Stimulated activated naive CD8-positive, alpha-beta T cell treated with anti-CD3 and anti-CD28 coated beads, Interleukin-15, Interleukin-2, amounts not matched to agents 100 ng/mL and 50 ng/mL, for 24 hours (primary cell): ENCODE data around the gene CARD9.

Experiments used
- H3K27ac Mint-ChIP-seq: one replicate; pipeline ENCODE4 v1.8.0; 2021; ENCODE audit warnings: mild to moderate bottlenecking, mixed read lengths
- H3K27me3 Mint-ChIP-seq: one replicate; pipeline ENCODE4 v1.8.0; 2021; ENCODE audit warnings: mixed read lengths
- H3K36me3 Mint-ChIP-seq: one replicate; pipeline ENCODE4 v1.8.0; 2021; ENCODE audit warnings: low read depth, mixed read lengths
- H3K4me1 Mint-ChIP-seq: one replicate; pipeline ENCODE4 v1.8.0; 2021; ENCODE audit warnings: low read depth, mixed read lengths
- H3K4me3 Mint-ChIP-seq: one replicate; pipeline ENCODE4 v1.8.0; 2021; ENCODE audit warnings: mild to moderate bottlenecking, mixed read lengths
- H3K9me3 Mint-ChIP-seq: one replicate; pipeline ENCODE4 v1.8.0; 2021; ENCODE audit warnings: mixed read lengths

The CARD9 gene

DNA sequence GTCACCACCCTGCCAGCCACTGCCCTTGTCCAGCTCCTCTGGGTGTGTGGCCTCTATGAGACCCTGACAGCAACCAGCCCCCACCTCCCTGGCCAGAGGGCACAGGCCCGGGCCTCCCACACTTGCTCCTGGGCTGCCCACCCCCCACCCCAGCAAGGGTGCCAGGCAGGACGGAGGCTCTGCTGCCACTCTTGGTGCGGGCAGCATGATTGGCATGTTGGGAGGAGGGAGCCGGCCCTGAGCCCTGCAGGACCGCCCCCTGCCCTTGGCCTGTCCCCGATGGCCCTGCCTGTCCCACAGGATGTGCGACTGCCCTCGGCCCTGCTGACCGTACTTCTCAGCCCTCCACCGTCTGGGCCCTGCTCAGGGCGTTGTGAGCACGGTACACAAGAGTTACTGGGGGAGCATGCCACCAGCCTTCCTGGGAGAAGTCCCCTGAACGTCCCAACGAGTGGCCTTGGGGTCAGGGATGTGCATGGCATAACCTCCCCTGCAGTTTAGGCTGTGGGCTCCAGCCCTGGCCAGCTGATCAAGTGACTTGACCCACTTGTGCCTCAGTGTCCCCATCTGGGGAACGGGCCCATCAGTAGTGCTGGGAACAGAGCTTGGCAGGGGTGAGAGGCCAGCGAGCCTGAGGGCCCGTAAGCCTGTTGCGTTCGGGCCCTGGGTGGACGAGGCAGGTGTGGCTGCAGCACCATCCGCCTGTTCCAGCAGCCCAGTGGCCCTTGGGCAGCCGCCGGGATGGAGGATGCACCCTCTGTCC is 30.2 kb downstream of the CARD9 start:
- no peaks in the 10 kb centered on the region for H3K4me1 Mint-ChIP-seq
- no peak overlapping the region for H3K4me3 Mint-ChIP-seq
- H3K9me3 Mint-ChIP-seq: no peaks in the 10 kb centered on the region
- H3K27me3 Mint-ChIP-seq: no peaks in the 10 kb centered on the region
- H3K27ac Mint-ChIP-seq: no peak overlapping the region
- H3K36me3 Mint-ChIP-seq: no peaks in the 10 kb centered on the region

DNA sequence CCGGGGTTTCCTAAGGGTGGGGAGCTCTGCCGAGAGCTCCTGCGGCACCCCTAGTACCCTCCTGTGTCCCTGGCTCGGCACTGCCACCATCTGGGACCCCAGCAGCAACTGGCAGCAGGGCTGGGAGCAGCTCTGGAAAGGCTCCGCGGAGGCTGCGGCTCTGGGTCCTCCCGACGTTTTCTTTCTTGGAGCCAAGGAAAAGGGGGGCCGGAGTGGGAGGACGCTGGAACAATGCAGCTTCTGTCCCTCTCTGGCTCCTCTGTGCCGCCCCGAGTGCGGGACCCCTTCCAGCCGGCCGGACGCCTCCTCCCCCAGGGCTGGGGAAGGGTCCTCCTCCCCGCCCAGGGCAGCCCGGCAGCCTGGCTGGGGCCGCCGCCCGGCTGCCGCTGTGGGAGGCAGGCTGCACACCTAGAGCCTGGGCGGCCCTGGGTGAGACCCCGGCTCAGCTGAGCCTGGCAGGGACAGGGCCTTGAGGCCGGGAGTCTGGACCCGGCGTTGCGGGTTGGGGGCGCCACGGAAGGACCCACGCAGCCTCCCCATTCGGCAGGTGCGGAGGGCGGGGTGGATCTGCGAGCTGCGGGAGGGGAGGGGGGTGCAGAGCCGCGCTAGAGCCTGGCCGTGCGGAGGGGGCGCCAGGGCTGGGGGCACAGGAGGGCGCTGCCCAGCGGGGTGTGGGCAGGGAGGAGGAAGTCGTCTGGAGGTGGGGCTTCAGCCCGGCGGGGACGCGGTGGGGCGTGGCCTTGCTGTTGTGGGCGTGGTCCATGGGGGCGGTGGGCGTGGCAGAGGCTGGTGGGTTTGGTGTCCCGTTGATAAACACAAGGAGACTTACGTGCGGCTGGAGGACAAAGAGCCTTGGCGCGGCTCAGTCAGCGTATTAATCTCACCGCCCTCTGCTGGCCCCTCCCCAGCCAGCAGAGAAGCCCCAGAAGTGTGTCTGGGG is 31.0 kb downstream of the CARD9 start:
- Mint-ChIP-seq H3K9me3 (no peaks in the 10 kb centered on the region), H3K4me3 (no peak overlapping the region), H3K36me3 (no peaks in the 10 kb centered on the region), H3K27me3 (no peaks in the 10 kb centered on the region), H3K4me1 (no peaks in the 10 kb centered on the region), H3K27ac (no peak overlapping the region)

DNA sequence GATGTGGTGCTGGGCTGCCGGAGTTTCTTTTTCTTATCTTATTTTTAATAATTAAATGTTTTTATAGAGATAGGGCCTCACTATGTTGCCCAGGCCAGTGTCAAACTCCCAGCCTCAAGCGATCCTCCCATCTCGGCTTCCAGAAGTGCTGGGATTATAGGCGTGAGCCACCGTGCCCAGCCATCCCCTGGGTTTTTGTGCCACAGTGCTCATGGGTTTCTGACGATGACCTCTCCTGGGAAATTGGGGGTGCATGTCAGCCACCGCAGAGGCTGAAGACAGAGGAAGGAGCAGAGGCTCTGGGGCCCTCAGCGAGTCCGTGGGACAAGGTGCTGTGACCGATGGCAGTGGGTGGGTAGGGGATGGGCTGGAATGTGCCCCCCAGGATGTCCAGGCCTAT is 31.7 kb downstream of the CARD9 start:
- Mint-ChIP-seq H3K4me3 (no peak overlapping the region), H3K36me3 (no peaks in the 10 kb centered on the region), H3K9me3 (no peaks in the 10 kb centered on the region), H3K27me3 (no peaks in the 10 kb centered on the region), H3K27ac (no peak overlapping the region), H3K4me1 (no peaks in the 10 kb centered on the region)

DNA sequence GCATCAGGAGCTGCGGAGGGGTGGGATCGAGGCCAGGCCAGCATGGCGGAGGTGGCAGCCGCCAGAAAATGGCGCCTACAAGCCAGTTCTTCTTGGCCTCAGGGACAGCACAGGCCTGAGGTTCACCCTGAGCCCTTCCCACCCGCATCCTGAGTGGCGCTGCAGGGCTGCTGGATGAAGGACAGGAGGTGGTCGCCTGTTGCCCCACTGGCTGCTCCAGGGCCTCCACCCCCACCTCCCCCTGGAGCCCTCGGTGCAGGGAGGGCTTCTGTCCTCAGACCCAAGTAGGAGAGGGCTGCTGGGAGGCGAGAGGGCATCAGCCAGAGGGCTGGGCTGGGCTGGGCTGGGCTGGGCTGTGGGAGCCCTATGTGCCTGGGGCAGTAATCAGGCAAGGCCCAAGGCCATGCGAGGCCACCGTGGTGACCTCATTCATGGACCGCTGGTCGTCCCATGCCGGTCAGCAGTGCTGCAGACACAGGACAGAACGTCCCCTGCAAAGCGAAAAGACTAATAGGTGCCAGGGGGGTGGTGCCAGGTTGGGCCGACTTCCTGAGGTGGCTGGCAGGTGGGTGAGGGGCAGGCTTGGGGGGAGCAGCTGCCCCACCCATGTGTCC is 32.3 kb downstream of the CARD9 start:
- no peaks in the 10 kb centered on the region for H3K36me3 Mint-ChIP-seq
- H3K27me3 Mint-ChIP-seq: no peaks in the 10 kb centered on the region
- H3K9me3 Mint-ChIP-seq: no peaks in the 10 kb centered on the region
- H3K4me3 Mint-ChIP-seq: no peak overlapping the region
- no peaks in the 10 kb centered on the region for H3K4me1 Mint-ChIP-seq
- no peak overlapping the region for H3K27ac Mint-ChIP-seq

DNA sequence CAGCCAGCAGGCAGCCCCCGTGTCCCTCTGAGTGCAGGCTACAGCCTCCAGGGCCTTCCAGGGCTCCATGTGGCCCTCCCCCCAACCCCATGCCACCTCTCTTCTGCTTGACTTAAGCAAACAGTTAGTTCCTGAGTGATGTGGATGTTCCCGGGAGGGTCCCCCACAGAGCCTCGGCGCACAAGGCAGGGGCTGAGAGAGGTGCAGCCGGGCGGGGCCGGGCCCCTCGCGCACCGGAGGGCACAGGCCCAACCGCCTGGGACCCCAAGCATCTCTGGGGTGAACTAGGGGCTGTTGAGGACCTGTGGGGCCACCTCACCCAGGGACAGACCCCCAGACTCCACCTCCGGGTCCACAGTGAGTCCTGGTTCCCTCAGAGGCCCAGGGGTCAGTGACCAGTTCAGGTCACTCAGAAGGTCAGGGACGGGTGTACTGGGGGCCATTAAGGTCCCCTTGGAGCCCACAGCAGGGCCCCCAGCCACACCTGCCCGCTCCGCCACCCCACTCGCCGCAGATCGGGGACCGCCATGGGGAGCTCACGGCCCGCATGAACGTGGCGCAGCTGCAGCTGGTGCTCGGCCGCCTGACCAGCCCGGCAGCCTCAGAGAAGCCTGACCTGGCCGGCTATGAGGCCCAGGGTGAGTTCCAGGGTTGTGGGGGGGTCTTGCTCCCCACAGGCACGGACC is 33.0 kb downstream of the CARD9 start:
- no peaks in the 10 kb centered on the region for H3K36me3 Mint-ChIP-seq
- H3K9me3 Mint-ChIP-seq: no peaks in the 10 kb centered on the region
- no peak overlapping the region for H3K4me3 Mint-ChIP-seq
- H3K27ac Mint-ChIP-seq: no peak overlapping the region
- H3K27me3 Mint-ChIP-seq: no peaks in the 10 kb centered on the region
- H3K4me1 Mint-ChIP-seq: no peaks in the 10 kb centered on the region

DNA sequence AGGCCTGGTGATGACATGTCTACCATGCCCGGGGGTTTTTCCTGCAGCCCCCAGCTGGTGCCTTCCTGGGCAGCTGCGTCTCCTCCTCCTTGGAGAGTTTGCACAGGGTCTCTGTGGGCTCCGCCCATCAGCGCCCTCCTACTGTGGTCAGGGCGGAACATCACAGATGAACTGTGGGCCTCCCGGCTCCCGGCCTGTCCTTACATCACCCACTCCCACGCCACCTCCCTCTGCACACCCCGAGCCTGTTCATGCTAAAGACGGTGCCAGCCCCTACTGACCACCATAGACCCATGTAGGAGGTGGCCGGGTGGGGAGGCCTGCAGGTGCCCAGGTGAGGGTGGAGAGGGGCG is 33.5 kb downstream of the CARD9 start:
- no peaks in the 10 kb centered on the region for H3K9me3 Mint-ChIP-seq
- H3K27me3 Mint-ChIP-seq: no peaks in the 10 kb centered on the region
- no peaks in the 10 kb centered on the region for H3K4me1 Mint-ChIP-seq
- no peak overlapping the region for H3K4me3 Mint-ChIP-seq
- no peaks in the 10 kb centered on the region for H3K36me3 Mint-ChIP-seq
- no peak overlapping the region for H3K27ac Mint-ChIP-seq

DNA sequence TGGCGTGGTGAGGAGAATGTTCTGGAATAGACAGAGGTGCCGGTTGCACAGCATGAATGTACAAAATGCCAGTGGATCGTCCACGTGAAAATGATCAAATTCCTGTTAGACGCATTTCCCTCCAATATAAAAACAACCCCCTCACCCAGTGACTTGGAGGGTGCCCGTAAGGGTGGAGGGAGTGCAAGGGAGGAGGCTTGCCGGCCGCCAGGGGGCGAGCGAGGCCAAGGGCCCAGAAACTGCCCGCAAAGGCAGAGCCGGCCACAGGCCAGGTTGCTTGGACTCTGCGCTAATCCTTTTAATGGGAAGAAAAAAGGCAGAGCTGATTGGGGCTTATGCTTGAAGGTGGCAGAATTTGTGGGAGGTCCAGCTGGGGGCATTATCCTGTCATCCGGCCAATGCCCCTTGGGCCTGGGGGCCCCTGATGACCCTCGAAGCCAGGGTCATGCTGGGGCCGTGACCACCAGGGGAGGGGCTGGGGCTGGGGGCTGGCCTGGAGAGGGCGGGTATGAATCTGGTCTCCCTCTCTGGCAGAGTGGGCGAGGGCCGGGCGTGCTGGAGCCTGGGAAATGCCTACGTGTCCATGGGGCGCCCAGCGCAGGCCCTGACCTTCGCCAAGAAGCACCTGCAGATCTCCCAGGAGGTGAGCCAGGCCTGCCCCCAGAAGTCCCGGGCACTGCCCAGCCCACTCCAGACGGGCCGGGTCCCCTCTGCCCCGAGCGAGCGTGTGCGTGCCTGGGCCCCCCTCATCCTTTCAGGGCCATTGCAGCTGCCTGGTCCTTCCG is 34.1 kb downstream of the CARD9 start:
- Mint-ChIP-seq H3K27me3 (no peaks in the 10 kb centered on the region), H3K4me3 (no peak overlapping the region), H3K9me3 (no peaks in the 10 kb centered on the region), H3K4me1 (no peaks in the 10 kb centered on the region), H3K27ac (no peak overlapping the region), H3K36me3 (no peaks in the 10 kb centered on the region)

DNA sequence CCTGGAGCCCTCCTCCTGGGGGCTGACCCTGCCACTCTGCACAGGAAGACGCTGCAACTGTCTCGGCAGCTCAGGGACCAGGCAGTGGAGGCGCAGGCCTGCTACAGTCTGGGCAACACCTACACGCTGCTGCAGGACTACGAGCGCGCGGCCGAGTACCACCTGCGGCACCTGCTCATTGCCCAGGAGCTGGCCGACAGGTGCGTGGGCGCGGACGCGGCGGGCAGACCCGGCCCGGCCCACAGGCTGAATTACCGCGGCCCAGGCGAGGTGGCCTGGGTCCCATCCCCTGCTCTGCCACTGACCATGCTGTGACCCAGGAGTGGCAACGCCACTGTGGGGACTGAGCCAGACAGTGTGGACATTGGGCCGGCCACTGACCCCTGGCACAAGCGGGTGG is 35.0 kb downstream of the CARD9 start:
- Mint-ChIP-seq H3K4me3 (no peak overlapping the region), H3K27me3 (no peaks in the 10 kb centered on the region), H3K9me3 (no peaks in the 10 kb centered on the region), H3K36me3 (no peaks in the 10 kb centered on the region), H3K4me1 (no peaks in the 10 kb centered on the region), H3K27ac (no peak overlapping the region)

DNA sequence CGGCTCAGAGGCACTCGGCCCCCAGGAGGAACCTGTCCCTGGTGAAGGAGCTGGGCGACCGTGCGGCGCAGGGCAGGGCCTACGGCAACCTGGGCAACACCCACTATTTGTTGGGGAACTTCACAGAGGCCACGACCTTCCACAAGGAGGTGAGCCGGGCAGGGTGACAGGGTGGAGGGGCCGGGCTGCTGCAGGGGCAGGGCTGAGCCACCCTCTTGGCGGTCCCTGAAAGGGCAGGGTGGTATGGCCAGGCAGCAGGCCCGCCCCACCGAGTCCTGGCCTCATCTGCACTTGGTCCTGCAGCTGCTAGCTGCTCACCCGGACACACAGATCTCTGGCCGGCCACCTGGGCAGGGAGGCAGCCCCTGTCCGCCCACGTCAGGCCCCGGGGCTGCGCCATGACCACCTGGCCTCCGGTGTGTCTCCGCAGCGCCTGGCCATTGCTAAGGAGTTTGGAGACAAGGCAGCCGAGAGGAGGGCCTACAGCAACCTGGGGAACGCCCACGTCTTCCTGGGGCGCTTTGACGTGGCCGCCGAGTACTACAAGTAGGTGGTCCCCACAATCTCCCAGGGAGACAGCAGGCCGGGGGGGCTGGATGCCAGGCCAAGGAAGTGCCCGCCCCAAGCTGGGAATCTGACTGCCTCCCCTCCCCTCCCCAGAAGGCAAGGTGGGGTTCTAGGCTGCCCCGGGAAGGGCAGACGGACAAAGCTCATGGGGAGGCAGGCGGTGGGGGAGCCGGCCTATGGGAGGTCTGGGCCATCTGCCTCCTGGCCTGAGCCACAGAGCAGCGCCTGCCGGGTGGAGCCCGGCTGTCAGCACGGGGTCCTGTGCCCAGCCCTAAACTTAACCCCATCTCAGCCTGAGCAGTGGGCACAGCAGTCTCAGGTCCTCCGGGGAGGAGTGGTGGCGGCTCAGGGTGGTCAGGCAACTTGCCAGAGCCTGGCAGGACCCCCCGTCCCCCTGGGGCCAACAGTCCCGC is 35.8 kb downstream of the CARD9 start:
- H3K36me3 Mint-ChIP-seq: no peaks in the 10 kb centered on the region
- no peaks in the 10 kb centered on the region for H3K27me3 Mint-ChIP-seq
- no peak overlapping the region for H3K27ac Mint-ChIP-seq
- no peak overlapping the region for H3K4me3 Mint-ChIP-seq
- H3K9me3 Mint-ChIP-seq: no peaks in the 10 kb centered on the region
- no peaks in the 10 kb centered on the region for H3K4me1 Mint-ChIP-seq

DNA sequence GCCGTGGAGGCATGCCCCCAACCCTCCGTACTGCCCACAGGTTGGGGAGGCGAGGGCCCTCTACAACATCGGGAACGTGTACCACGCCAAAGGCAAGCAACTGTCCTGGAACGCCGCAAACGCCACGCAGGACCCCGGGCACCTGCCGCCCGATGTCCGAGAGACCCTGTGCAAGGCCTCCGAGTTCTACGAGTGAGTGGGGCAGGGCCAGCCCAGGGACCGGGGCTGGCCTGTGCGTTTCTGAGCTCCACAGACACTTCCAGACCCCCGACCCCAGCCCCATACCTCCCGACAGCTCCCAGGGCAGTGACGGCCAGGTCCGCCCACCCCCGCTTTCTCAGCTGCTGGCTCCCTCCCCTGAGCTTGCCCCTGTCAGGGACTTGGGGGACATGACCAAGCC is 36.6 kb downstream of the CARD9 start:
- Mint-ChIP-seq H3K36me3 (no peaks in the 10 kb centered on the region), H3K27me3 (no peaks in the 10 kb centered on the region), H3K4me1 (no peaks in the 10 kb centered on the region), H3K4me3 (no peak overlapping the region), H3K27ac (no peak overlapping the region), H3K9me3 (no peaks in the 10 kb centered on the region)

DNA sequence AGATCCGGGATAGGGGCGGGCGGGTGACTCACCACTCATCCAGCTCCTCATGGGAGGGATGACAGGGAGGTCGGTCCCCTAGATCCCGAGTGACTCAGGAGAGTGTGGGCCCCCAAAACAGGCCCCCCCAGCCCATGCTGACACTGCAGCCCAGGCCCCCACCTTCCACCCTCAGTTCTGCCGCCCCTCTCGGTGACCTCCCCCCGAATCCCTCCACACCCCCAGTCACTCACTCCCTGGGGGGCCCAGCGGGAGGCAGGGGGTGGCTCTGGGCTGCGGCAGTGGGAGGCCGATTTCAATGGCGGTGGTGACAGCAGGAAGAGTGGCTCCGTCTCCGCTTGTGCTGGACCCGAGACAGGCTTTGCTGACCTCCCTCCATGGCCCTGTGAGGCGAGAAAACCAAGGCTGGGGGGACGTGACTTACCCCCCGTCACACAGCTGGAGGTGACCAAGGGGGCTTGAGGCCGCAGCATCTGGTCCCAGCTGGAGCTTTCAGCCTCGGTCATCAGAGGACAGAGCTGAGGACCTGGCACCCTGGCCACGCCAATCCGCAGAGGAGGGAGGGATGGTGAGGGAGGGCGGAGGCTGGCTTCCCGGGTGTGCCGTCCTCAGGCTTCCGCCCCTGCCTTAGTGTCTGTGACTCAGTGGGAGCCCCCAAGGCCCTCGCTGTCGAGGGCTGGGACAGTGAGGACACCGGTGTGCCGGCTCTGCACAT is 37.2 kb downstream of the CARD9 start:
- H3K27ac Mint-ChIP-seq: no peak overlapping the region
- H3K36me3 Mint-ChIP-seq: no peaks in the 10 kb centered on the region
- no peaks in the 10 kb centered on the region for H3K4me1 Mint-ChIP-seq
- H3K9me3 Mint-ChIP-seq: no peaks in the 10 kb centered on the region
- no peak overlapping the region for H3K4me3 Mint-ChIP-seq
- H3K27me3 Mint-ChIP-seq: no peaks in the 10 kb centered on the region

DNA sequence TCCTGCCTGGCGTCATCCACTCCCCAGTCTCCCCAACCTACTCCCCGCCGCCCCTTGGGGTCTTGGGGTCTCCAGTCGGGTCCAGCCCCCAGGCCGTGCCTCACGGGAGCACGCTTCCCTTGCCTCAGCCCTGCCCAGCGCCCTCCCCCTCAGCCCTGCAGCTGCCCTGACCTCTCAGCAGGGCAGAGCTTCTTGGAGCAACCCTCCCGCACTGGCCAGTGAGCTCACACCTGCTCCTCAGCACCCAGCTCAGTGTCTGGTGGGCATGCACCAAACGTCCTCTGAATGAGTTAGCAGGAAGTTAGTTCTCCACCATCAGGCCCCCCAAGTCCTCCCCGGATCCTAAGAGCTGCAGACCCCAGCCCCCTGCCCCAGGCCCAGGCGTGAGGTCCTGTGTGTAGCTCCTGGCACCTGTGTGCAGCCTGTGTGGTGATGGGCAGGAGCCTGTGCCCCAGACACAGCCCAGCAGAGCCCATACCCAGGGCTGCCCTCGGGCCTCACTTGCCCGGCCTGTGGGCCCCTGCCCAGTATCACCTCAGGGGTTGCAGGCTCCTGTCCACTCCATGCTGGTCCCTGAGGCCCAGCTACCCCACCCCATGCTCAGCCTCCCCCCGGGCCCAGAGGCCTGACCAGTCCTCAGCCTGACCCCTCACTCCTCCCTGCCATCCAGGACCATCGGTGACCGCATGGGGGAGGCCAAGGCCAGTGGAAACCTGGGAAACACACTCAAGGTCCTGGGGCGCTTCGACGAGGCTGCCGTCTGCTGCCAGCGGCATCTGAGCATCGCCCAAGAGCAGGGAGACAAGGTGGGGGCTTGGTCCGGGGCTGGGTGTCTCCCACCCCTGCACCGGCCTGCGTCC is 37.9 kb downstream of the CARD9 start:
- H3K9me3 Mint-ChIP-seq: no peaks in the 10 kb centered on the region
- no peaks in the 10 kb centered on the region for H3K27me3 Mint-ChIP-seq
- no peak overlapping the region for H3K4me3 Mint-ChIP-seq
- no peak overlapping the region for H3K27ac Mint-ChIP-seq
- H3K4me1 Mint-ChIP-seq: no peaks in the 10 kb centered on the region
- no peaks in the 10 kb centered on the region for H3K36me3 Mint-ChIP-seq
